DMS153 (cell line): ENCODE results near the gene TDRD3.

Source experiments
- DNase-seq: peaks from one replicate; lab custom pipeline; 2025; lab: John Stamatoyannopoulos, UW

The TDRD3 gene

GRCh38 chr13:60577761-60578160 lies 180.7 kb downstream of the TDRD3 start:
- no peak for DNase-seq

- DNase-seq: no peak
Measured at GRCh38 chr13:60583196-60583888, 186.3 kb downstream of the TDRD3 start.

- DNase-seq: no peak
Measured at GRCh38 chr13:60583911-60584753, 187.1 kb downstream of the TDRD3 start.

GRCh38 chr13:60584976-60585375 lies 188.0 kb downstream of the TDRD3 start:
- no peak for DNase-seq

- no peak for DNase-seq
Measured at GRCh38 chr13:60590800-60591747, 194.1 kb downstream of the TDRD3 start.

GRCh38 chr13:60603049-60603448 lies 206.0 kb downstream of the TDRD3 start:
- DNase-seq: no peak

GRCh38 chr13:60604058-60604457 lies 207.0 kb downstream of the TDRD3 start:
- no peak for DNase-seq

- DNase-seq: no peak
Measured at GRCh38 chr13:60608954-60609353, 211.9 kb downstream of the TDRD3 start.

- no peak for DNase-seq
Measured at GRCh38 chr13:60611523-60611922, 214.5 kb downstream of the TDRD3 start.

- no peak for DNase-seq
Measured at GRCh38 chr13:60612593-60612992, 215.6 kb downstream of the TDRD3 start.

- no peak for DNase-seq
Measured at GRCh38 chr13:60613080-60613479, 216.1 kb downstream of the TDRD3 start.

- no peak for DNase-seq
Measured at GRCh38 chr13:60617991-60618733, 221.1 kb downstream of the TDRD3 start.

- no peak for DNase-seq
Measured at GRCh38 chr13:60619461-60619860, 222.4 kb downstream of the TDRD3 start.

GRCh38 chr13:60620611-60621395 lies 223.8 kb downstream of the TDRD3 start:
- no peak for DNase-seq

GRCh38 chr13:60623151-60623550 lies 226.1 kb downstream of the TDRD3 start:
- DNase-seq: no peak
